H1 (cell line): ENCODE measurements around the gene CDC73. TPM values are rescaled to one million over a fixed set of nuclear protein-coding genes. Genes with fewer than 3 reads are reported as not detected.

Source experiments
- ATF2 ChIP-seq: IDR thresholded peaks from 2 replicates; pipeline ENCODE4 v1.6.1; 2012; ENCODE audit warnings: low read length, inconsistent platforms
- CBX5 ChIP-seq: fragments of 300-800, 300-1000 bp; sonication (generic); IDR thresholded peaks from 2 replicates; pipeline ENCODE4 v1.7.1; 2016; ENCODE audit warnings: antibody characterized with exemption, low read length, low read depth
- CBX8 ChIP-seq: fragments of 300-800, 300-1000 bp; sonication (generic); IDR thresholded peaks from 2 replicates; pipeline ENCODE4 v1.7.1; 2016; ENCODE audit warnings: low read depth, low read length, borderline replicate concordance
- CEBPB ChIP-seq: IDR thresholded peaks from 2 replicates; pipeline ENCODE4 v1.6.1; 2012; ENCODE audit warnings: low read depth, low read length
- CHD7 ChIP-seq: fragments of 300-600 bp; sonication (generic); IDR thresholded peaks from 2 replicates; pipeline ENCODE4 v1.7.1; 2012; ENCODE audit warnings: low read length, moderate library complexity, mild to moderate bottlenecking, inconsistent platforms; ENCODE audit not compliant: insufficient replicate concordance
- KDM5A ChIP-seq: fragments of 200-600 bp; IDR thresholded peaks from 2 replicates; pipeline ENCODE4 v1.7.1; 2012; ENCODE audit warnings: mild to moderate bottlenecking, low read length, inconsistent platforms, mixed read lengths
- POU5F1 ChIP-seq: IDR thresholded peaks from 2 replicates; pipeline ENCODE4 v1.6.1; 2011; ENCODE audit warnings: low read depth, mild to moderate bottlenecking, low read length, moderate library complexity
- RBBP5 ChIP-seq: IDR thresholded peaks from 2 replicates; pipeline ENCODE4 v1.7.1; 2012; ENCODE audit warnings: low read depth, mild to moderate bottlenecking, inconsistent platforms, low read length, moderate library complexity, borderline replicate concordance
- RXRA ChIP-seq: IDR thresholded peaks from 2 replicates; pipeline ENCODE4 v1.6.1; 2011; ENCODE audit warnings: low read depth, mild to moderate bottlenecking, low read length, moderate library complexity; ENCODE audit not compliant: insufficient read depth
- SP1 ChIP-seq: IDR thresholded peaks from 2 replicates; pipeline ENCODE4 v1.6.1; 2011; ENCODE audit warnings: low read depth, low read length
- SUZ12 ChIP-seq: fragments of 200-600 bp; sonication (generic); IDR thresholded peaks from 2 replicates; pipeline ENCODE4 v1.6.1; 2012; ENCODE audit warnings: mild to moderate bottlenecking, inconsistent platforms, low read length, moderate library complexity, mixed read lengths
- polyA plus RNA-seq, 7 experiments: library from polyadenylated mRNA; depleted of rRNA in 3 of 7; stranded (reverse) in 5 of 7; unstranded in 2 of 7; fragments of >200 nt in 5 of 7; fragments of 200-250 nt in 2 of 7; gene quantifications; 1 replicate in 5 of 7; 2 replicates in 1 of 7; 4 replicates in 1 of 7; pipeline versions ENCODE4 v1.2.1 to v1.2.3, GENCODE V29; 2011 to 2013; ENCODE audit warnings: missing spikeins in 2 of 7, mixed read lengths in 2 of 7
- total RNA-seq: library from RNA; stranded (reverse); fragmentation: NEBNext Ultra II Directional; extraction: Animal tissue kit (Norgen Biotek cat#: 25700); gene quantifications from 2 replicates; pipeline ENCODE4 v1.2.1, GENCODE V29; 2021

CDC73 gene
- total and polyA plus RNA-seq, 2 of the 8 experiments (the other 6 are each of a cell fraction or from before 2014, with no cell fraction given), result 9.8 to 64.0 TPM

- TF ChIP-seq CHD7, result no peak
- TF ChIP-seq CBX8, result no peak
- no peak for TF ChIP-seq CBX5
- no peak for TF ChIP-seq POU5F1
- no peak for TF ChIP-seq KDM5A
- no peak for TF ChIP-seq CEBPB
- no peak for TF ChIP-seq SUZ12
- no peak for TF ChIP-seq SP1
- no peak for TF ChIP-seq RXRA
- TF ChIP-seq ATF2, result no peak
- no peak for TF ChIP-seq RBBP5
These were observed 54.3 kb downstream of the CDC73 start (continued) for GRCh38 chr1:193176113-193176512.
